ENCODE measurements around the gene NOD1.

DNA sequence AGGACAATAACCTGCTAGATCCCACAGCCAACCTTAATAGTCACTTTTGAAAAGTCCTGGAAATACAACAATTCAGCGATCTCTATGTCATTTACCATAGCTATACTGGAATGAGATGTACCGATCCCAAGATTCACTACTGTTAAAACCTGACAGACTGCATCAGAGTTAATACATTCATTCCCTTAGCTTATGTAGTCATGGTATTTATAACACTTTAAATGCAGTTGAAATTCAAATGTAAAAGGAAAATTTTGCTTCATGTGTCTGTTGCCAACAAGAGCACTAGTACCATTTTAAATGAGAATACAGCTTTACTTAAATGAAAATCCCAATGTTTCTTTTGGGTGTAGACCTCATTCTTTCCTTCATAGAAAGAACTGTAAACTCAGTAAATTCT is 37.2 kb upstream of the NOD1 start:
- TF ChIP-seq EZH2 (IDR thresholded peaks at IDR 0.05) (no peak), POLR2AphosphoS5 (IDR thresholded peaks at IDR 0.05; ENCODE audit: borderline replicate concordance, low read depth, low read length) (no peak), FOXP2 (optimal IDR thresholded peaks at IDR 0.05; ENCODE audit: control extremely low read depth, extremely low read length, insufficient read depth) (no peak)

Measured in SK-N-MC (cell line).